Stimulated activated CD8-positive, alpha-beta memory T cell treated with anti-CD3 and anti-CD28 coated beads, Interleukin-12 subunit alpha, Interleukin-12 subunit beta, amount 100 ng/mL, for 24 hours (primary cell): ENCODE data around the gene RNF4.
A peak's percentile ranks its signal among the peaks of the same experiment; 100 is the strongest.
"Not testable (repeated sequence)": the region's sequence is repeated elsewhere in the genome, so short reads cannot be mapped to it uniquely, and the experiment has no call there.

ENCODE experiments used
- DNase-seq: peaks from one replicate; pipeline ENCODE4 v3.0.0-alpha.2; 2020; ENCODE audit errors: extremely low read depth

RNF4 gene

GRCh38 chr4:2457481-2458295 is 11.2 kb upstream of the RNF4 start:
- no peak for DNase-seq

- DNase-seq = no peak
Observed at GRCh38 chr4:2458546-2459491, 10.1 kb upstream of the RNF4 start.

- no peak for DNase-seq
Observed at GRCh38 chr4:2459589-2460349, 9.1 kb upstream of the RNF4 start.

- no peak for DNase-seq
Observed at GRCh38 chr4:2461246-2461960, 7.5 kb upstream of the RNF4 start.

GRCh38 chr4:2462218-2462991 is 6.5 kb upstream of the RNF4 start:
- peak; percentile 36 for DNase-seq

GRCh38 chr4:2462992-2463762 is 5.7 kb upstream of the RNF4 start:
- DNase-seq = no peak

GRCh38 chr4:2465032-2465431 is 3.9 kb upstream of the RNF4 start:
- DNase-seq = no peak

- DNase-seq = not testable (repeated sequence)
Observed at GRCh38 chr4:2465544-2465943, 3.4 kb upstream of the RNF4 start.

- DNase-seq = peak; percentile 49
Observed at GRCh38 chr4:2469192-2469984, 482 bp downstream of the RNF4 start.

GRCh38 chr4:2470791-2471190 is 1.9 kb downstream of the RNF4 start:
- no peak for DNase-seq

- no peak for DNase-seq
Observed at GRCh38 chr4:2472187-2472586, 3.3 kb downstream of the RNF4 start.

- DNase-seq = no peak
Observed at GRCh38 chr4:2478229-2478628, 9.3 kb downstream of the RNF4 start.

GRCh38 chr4:2480649-2481048 is 11.7 kb downstream of the RNF4 start:
- DNase-seq = no peak

- DNase-seq = no peak
Observed at GRCh38 chr4:2482192-2482591, 13.3 kb downstream of the RNF4 start.

GRCh38 chr4:2482693-2483092 is 13.8 kb downstream of the RNF4 start:
- DNase-seq = no peak

- no peak for DNase-seq
Observed at GRCh38 chr4:2483237-2483636, 14.3 kb downstream of the RNF4 start.

- no peak for DNase-seq
Observed at GRCh38 chr4:2484185-2484584, 15.3 kb downstream of the RNF4 start.

GRCh38 chr4:2484993-2485392 is 16.1 kb downstream of the RNF4 start:
- DNase-seq = no peak

GRCh38 chr4:2485956-2486355 is 17.1 kb downstream of the RNF4 start:
- no peak for DNase-seq
